ENCODE measurements around the gene STARD13.
"Not testable (repeated sequence)": the region's sequence is repeated elsewhere in the genome, so short reads cannot be mapped to it uniquely, and the experiment has no call there.

The STARD13 gene

GRCh38 chr13:33256148-33256840, 29.3 kb downstream of the STARD13 start:
- DNase-seq = no peak

- DNase-seq = no peak
Observed at GRCh38 chr13:33252135-33252534, 33.4 kb downstream of the STARD13 start.

GRCh38 chr13:33251131-33251661, 34.4 kb downstream of the STARD13 start:
- DNase-seq = peak; percentile 99

GRCh38 chr13:33250609-33251008, 34.9 kb downstream of the STARD13 start:
- DNase-seq = no peak

- DNase-seq = no peak
Observed at GRCh38 chr13:33249894-33250293, 35.7 kb downstream of the STARD13 start.

- DNase-seq = peak; percentile 83
Observed at GRCh38 chr13:33249066-33249465, 36.5 kb downstream of the STARD13 start.

- no peak for DNase-seq
Observed at GRCh38 chr13:33245505-33246158, 39.9 kb downstream of the STARD13 start.

- DNase-seq = no peak
Observed at GRCh38 chr13:33244907-33245287, 40.7 kb downstream of the STARD13 start.

- no peak for DNase-seq
Observed at GRCh38 chr13:33244210-33244906, 41.2 kb downstream of the STARD13 start.

GRCh38 chr13:33242984-33243617, 42.5 kb downstream of the STARD13 start:
- no peak for DNase-seq

GRCh38 chr13:33242372-33242771, 43.2 kb downstream of the STARD13 start:
- DNase-seq = not testable (repeated sequence)

- DNase-seq = peak; percentile 91
Observed at GRCh38 chr13:33236021-33236420, 49.5 kb downstream of the STARD13 start.

- DNase-seq = peak; percentile 62
Observed at GRCh38 chr13:33235564-33235963, 50.0 kb downstream of the STARD13 start.

GRCh38 chr13:33235078-33235477, 50.5 kb downstream of the STARD13 start:
- DNase-seq = peak; percentile 78

- no peak for DNase-seq
Observed at GRCh38 chr13:33233547-33233946, 52.0 kb downstream of the STARD13 start.

- no peak for DNase-seq
Observed at GRCh38 chr13:33232883-33233282, 52.7 kb downstream of the STARD13 start.

- DNase-seq = peak; percentile 55
Observed at GRCh38 chr13:33231339-33231738, 54.2 kb downstream of the STARD13 start.

- peak; percentile 74 for DNase-seq
Observed at GRCh38 chr13:33230178-33230881, 55.2 kb downstream of the STARD13 start.

GRCh38 chr13:33229446-33230177, 55.9 kb downstream of the STARD13 start:
- DNase-seq = peak; percentile 58

- DNase-seq = peak; percentile 88
Observed at GRCh38 chr13:33228648-33229445, 56.7 kb downstream of the STARD13 start.

Data from EL (cell line).